Astrocyte (in vitro differentiated cells and primary cell): Measurements from ENCODE around the gene SHQ1. TPM values are rescaled to one million over a fixed set of nuclear protein-coding genes. Genes with fewer than 3 reads are reported as not detected.
A peak's percentile ranks its signal among the peaks of the same experiment; 100 is the strongest.

ENCODE experiments used
- DNase-seq: peaks from one replicate; pipeline ENCODE4 v3.0.0-alpha.2; 2010; ENCODE audit warnings: low read depth
- FAIRE-seq: peaks from 2 replicates; lab custom pipeline; 2011; peaks lifted over from hg19 to GRCh38; lab: Jason Lieb, UNC
- H2AFZ ChIP-seq: 2 replicates; pipeline ENCODE4 v1.6.0; 2012; ENCODE audit warnings: low read depth, low read length, inconsistent platforms
- H3K27ac ChIP-seq: 2 replicates; pipeline ENCODE4 v1.5.1; 2011; ENCODE audit warnings: low read depth, low read length, inconsistent platforms
- H3K27me3 ChIP-seq: 2 replicates; pipeline ENCODE4 v1.6.0; 2011; ENCODE audit warnings: low read length, inconsistent platforms; ENCODE audit not compliant: insufficient read depth
- H3K36me3 ChIP-seq: 2 replicates; pipeline ENCODE4 v1.5.1; 2011; ENCODE audit warnings: low read length, inconsistent platforms; ENCODE audit not compliant: insufficient read depth
- H3K4me1 ChIP-seq: 2 replicates; pipeline ENCODE4 v1.5.1; 2011; ENCODE audit warnings: low read length, inconsistent platforms; ENCODE audit not compliant: insufficient read depth
- H3K4me2 ChIP-seq: 2 replicates; pipeline ENCODE4 v1.6.0; 2012; ENCODE audit warnings: low read length, inconsistent platforms
- H3K4me3 ChIP-seq: 2 replicates; pipeline ENCODE4 v1.5.1; 2011; ENCODE audit warnings: low read depth, mild to moderate bottlenecking, low read length, inconsistent platforms; ENCODE audit not compliant: insufficient read depth
- H3K79me2 ChIP-seq: 2 replicates; pipeline ENCODE4 v1.6.0; 2012; ENCODE audit warnings: mild to moderate bottlenecking, low read length, inconsistent platforms; ENCODE audit not compliant: insufficient read depth
- H3K9ac ChIP-seq: 2 replicates; pipeline ENCODE4 v1.6.0; 2012; ENCODE audit warnings: mild to moderate bottlenecking, low read length, inconsistent platforms
- H3K9me3 ChIP-seq: 2 replicates; pipeline ENCODE4 v1.5.1; 2012; ENCODE audit warnings: low read depth, mild to moderate bottlenecking, low read length, inconsistent platforms; ENCODE audit not compliant: insufficient read depth
- H4K20me1 ChIP-seq: 2 replicates; pipeline ENCODE4 v1.6.0; 2012; ENCODE audit warnings: low read length, inconsistent platforms; ENCODE audit not compliant: insufficient read depth
- H3K27ac Mint-ChIP-seq: one replicate; pipeline ENCODE4 v1.8.0; 2021; ENCODE audit warnings: mild to moderate bottlenecking, mixed read lengths; ENCODE audit not compliant: unreplicated experiment
- H3K27me3 Mint-ChIP-seq: one replicate; pipeline ENCODE4 v1.8.0; 2021; ENCODE audit warnings: low read depth, mixed read lengths; ENCODE audit not compliant: unreplicated experiment
- H3K36me3 Mint-ChIP-seq: one replicate; pipeline ENCODE4 v1.8.0; 2021; ENCODE audit warnings: low read depth, mixed read lengths; ENCODE audit not compliant: unreplicated experiment
- H3K4me1 Mint-ChIP-seq: one replicate; pipeline ENCODE4 v1.8.0; 2021; ENCODE audit warnings: low read depth, mixed read lengths; ENCODE audit not compliant: unreplicated experiment
- H3K4me3 Mint-ChIP-seq: one replicate; pipeline ENCODE4 v1.8.0; 2021; ENCODE audit warnings: mild to moderate bottlenecking, moderate library complexity, mixed read lengths; ENCODE audit not compliant: unreplicated experiment
- H3K9me3 Mint-ChIP-seq: one replicate; pipeline ENCODE4 v1.8.0; 2021; ENCODE audit warnings: mild to moderate bottlenecking, mixed read lengths; ENCODE audit not compliant: unreplicated experiment
- CTCF ChIP-seq: IDR thresholded peaks from 2 replicates; pipeline ENCODE4 v1.5.1; 2011; ENCODE audit warnings: low read depth, mild to moderate bottlenecking, inconsistent platforms, low read length, moderate library complexity; ENCODE audit not compliant: insufficient read depth
- EZH2 ChIP-seq: IDR thresholded peaks from 2 replicates; pipeline ENCODE4 v1.6.1; 2012; ENCODE audit warnings: mild to moderate bottlenecking, low read length, inconsistent platforms; ENCODE audit not compliant: insufficient read depth
- total RNA-seq: library from RNA; stranded (reverse); gene quantifications from 2 replicates; pipeline ENCODE4 v1.2.1, GENCODE V29; 2021

SHQ1 gene
- total RNA-seq, 1 donor from 2014 or later: 28.4 TPM

- Histone ChIP-seq H3K27me3 (no peaks in the 10 kb centered on the region), H4K20me1 (peaks cover 3% of the 10 kb centered on the region), H3K4me2 (no peak overlapping the region), H3K27ac (no peak overlapping the region), H3K4me1 (no peaks in the 10 kb centered on the region), H3K9me3 (no peaks in the 10 kb centered on the region), H3K4me3 (no peak overlapping the region), H3K9ac (no peak overlapping the region), H3K36me3 (no peaks in the 10 kb centered on the region), H2AFZ (no peak overlapping the region), H3K79me2 (no peaks in the 10 kb centered on the region)
- DNase-seq: no peak
- TF ChIP-seq EZH2: no peak
- no peak for TF ChIP-seq CTCF
- no peak for FAIRE-seq
- Mint-ChIP-seq H3K4me1 (peaks cover 18% of the 10 kb centered on the region), H3K36me3 (peaks cover 2% of the 10 kb centered on the region), H3K4me3 (no peak overlapping the region), H3K27me3 (no peaks in the 10 kb centered on the region), H3K27ac (no peak overlapping the region), H3K9me3 (no peaks in the 10 kb centered on the region)
Measured at GRCh38 chr3:72768006-72768441, 80.2 kb downstream of the SHQ1 start.

- Histone ChIP-seq H3K9ac (no peak overlapping the region), H3K27me3 (no peaks in the 10 kb centered on the region), H3K4me3 (no peak overlapping the region), H2AFZ (no peak overlapping the region), H3K27ac (no peak overlapping the region), H4K20me1 (peaks cover 3% of the 10 kb centered on the region), H3K4me2 (no peak overlapping the region), H3K36me3 (no peaks in the 10 kb centered on the region), H3K4me1 (no peaks in the 10 kb centered on the region), H3K9me3 (no peaks in the 10 kb centered on the region), H3K79me2 (no peaks in the 10 kb centered on the region)
- Mint-ChIP-seq H3K36me3 (peaks cover 2% of the 10 kb centered on the region), H3K9me3 (no peaks in the 10 kb centered on the region), H3K4me1 (peaks cover 18% of the 10 kb centered on the region), H3K4me3 (no peak overlapping the region), H3K27ac (no peak overlapping the region), H3K27me3 (no peaks in the 10 kb centered on the region)
- no peak for TF ChIP-seq CTCF
- TF ChIP-seq EZH2: no peak
- FAIRE-seq (no peak), DNase-seq (no peak)
Measured at GRCh38 chr3:72766866-72767265, 81.4 kb downstream of the SHQ1 start.

- H3K27me3 ChIP-seq: no peaks in the 10 kb centered on the region
- H3K79me2 ChIP-seq: no peaks in the 10 kb centered on the region
- Mint-ChIP-seq H3K4me1 (peaks cover 18% of the 10 kb centered on the region), H3K4me3 (peak overlapping the region; percentile 13), H3K36me3 (peaks cover 2% of the 10 kb centered on the region), H3K27me3 (no peaks in the 10 kb centered on the region), H3K9me3 (no peaks in the 10 kb centered on the region), H3K27ac (no peak overlapping the region)
- DNase-seq (peak; percentile 31), FAIRE-seq (no peak)
- H3K4me1 ChIP-seq: no peaks in the 10 kb centered on the region
- H4K20me1 ChIP-seq: no peaks in the 10 kb centered on the region
- no peaks in the 10 kb centered on the region for H3K9me3 ChIP-seq
- H3K4me2 ChIP-seq: no peak overlapping the region
- H3K27ac ChIP-seq: no peak overlapping the region
- no peak overlapping the region for H2AFZ ChIP-seq
- TF ChIP-seq EZH2: no peak
- TF ChIP-seq CTCF: no peak
- H3K4me3 ChIP-seq: no peak overlapping the region
- no peak overlapping the region for H3K9ac ChIP-seq
- H3K36me3 ChIP-seq: no peaks in the 10 kb centered on the region
Measured at GRCh38 chr3:72763751-72764440, 84.3 kb downstream of the SHQ1 start.
